Measurements from ENCODE around the gene ACVR2B.

DNA sequence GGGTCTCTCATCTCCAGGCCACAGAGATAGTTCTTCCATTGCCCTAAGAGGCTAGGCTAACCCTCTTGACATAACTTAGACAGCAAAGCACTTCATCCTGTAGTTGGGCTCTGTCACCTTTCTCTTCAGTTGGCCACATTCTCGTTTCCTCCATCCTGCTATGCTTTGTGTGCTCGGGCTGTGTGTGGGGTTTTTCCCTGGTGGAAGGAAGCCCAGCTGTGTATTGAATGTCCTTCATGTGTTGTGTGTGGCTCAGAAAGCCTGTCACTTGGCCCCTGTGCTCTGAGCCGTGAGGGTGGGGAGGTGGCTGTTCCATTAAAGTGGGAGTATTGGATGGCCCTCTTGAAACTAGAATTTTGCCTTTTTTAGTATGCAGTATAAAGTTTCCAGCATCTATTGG, 33.6 kb downstream of the ACVR2B start:
- no peak for TF ChIP-seq TCF7L2 (IDR thresholded peaks at IDR 0.05; ENCODE audit: borderline replicate concordance, extremely low read depth, insufficient read depth, insufficient read length)
- TF ChIP-seq, protein P1, sequence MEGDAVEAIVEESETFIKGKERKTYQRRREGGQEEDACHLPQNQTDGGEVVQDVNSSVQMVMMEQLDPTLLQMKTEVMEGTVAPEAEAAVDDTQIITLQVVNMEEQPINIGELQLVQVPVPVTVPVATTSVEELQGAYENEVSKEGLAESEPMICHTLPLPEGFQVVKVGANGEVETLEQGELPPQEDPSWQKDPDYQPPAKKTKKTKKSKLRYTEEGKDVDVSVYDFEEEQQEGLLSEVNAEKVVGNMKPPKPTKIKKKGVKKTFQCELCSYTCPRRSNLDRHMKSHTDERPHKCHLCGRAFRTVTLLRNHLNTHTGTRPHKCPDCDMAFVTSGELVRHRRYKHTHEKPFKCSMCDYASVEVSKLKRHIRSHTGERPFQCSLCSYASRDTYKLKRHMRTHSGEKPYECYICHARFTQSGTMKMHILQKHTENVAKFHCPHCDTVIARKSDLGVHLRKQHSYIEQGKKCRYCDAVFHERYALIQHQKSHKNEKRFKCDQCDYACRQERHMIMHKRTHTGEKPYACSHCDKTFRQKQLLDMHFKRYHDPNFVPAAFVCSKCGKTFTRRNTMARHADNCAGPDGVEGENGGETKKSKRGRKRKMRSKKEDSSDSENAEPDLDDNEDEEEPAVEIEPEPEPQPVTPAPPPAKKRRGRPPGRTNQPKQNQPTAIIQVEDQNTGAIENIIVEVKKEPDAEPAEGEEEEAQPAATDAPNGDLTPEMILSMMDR (IDR thresholded peaks at IDR 0.05 in 2 of 3, conservative IDR thresholded peaks at IDR 0.05 in 1 of 3; ENCODE audit: borderline replicate concordance in 1 of 3, insufficient read depth in 1 of 3, low read depth in 2 of 3, low read length in 2 of 3), result no peak
- no peak for TF ChIP-seq POLR2AphosphoS5 (IDR thresholded peaks at IDR 0.05; ENCODE audit: low read depth, low read length)
- no peak for TF ChIP-seq EZH2 (IDR thresholded peaks at IDR 0.05)
- no peak for TF ChIP-seq ELF1 (IDR thresholded peaks at IDR 0.05; ENCODE audit: borderline replicate concordance, low read depth)
- TF ChIP-seq FOSL1 (IDR thresholded peaks at IDR 0.05; ENCODE audit: low read depth), result no peak
- no peak for TF ChIP-seq POLR2A (IDR thresholded peaks at IDR 0.05; ENCODE audit: borderline replicate concordance, extremely low read depth, insufficient read depth, insufficient read length)
- TF ChIP-seq REST (IDR thresholded peaks at IDR 0.05; ENCODE audit: low read depth), result no peak
- TF ChIP-seq JUND (IDR thresholded peaks at IDR 0.05), result no peak
